B cell (primary cell): ENCODE measurements around the gene CIP2A. TPM values are rescaled to one million over a fixed set of nuclear protein-coding genes. Genes with fewer than 3 reads are reported as not detected.

Source experiments
- ATAC-seq: fragments of 200-7000 bp; cut with Tn5 transposase; one replicate; pipeline ENCODE4 v1.10.0; 2021; ENCODE audit warnings: low read depth, mild to moderate bottlenecking, moderate number of reproducible peaks, moderate library complexity
- CTCF ChIA-PET: fragments of 350-600 bp; sonication (Branson Sonifier 250); formaldehyde crosslinking; loops from one replicate; lab custom pipeline; 2021; ENCODE audit warnings: antibody characterized with exemption, inconsistent platforms; lab: Charles Lee
- POLR2A ChIA-PET: fragments of 350-600 bp; sonication (Branson Sonifier 250); formaldehyde crosslinking; loops from one replicate; lab custom pipeline; 2021; ENCODE audit warnings: antibody characterized with exemption; lab: Charles Lee
- DNase-seq: peaks from one replicate; pipeline ENCODE4 v3.0.0; 2013
- H2AFZ ChIP-seq: 2 replicates; pipeline ENCODE4 v1.6.1; 2012; ENCODE audit warnings: mild to moderate bottlenecking, low read depth, low read length; ENCODE audit not compliant: insufficient read depth, poor library complexity, severe bottlenecking
- H3K27ac ChIP-seq, 2 donors: 1 replicate in 1 of 2; 2 replicates in 1 of 2; pipeline ENCODE4 v1.5.1; 2012 to 2013; ENCODE audit warnings: low read length in 2 of 2, mild to moderate bottlenecking in 2 of 2, moderate library complexity in 1 of 2
- H3K27me3 ChIP-seq, 4 experiments: fragments of 200-600 bp in 1 of 4; sonication (generic) in 1 of 4; replicated peaks in 1 of 4; 1 replicate in 2 of 4; 2 replicates in 2 of 4; pipeline versions ENCODE4 v1.6.1 to v1.7.0; 2013 to 2016; ENCODE audit warnings: low read length in 3 of 4, mild to moderate bottlenecking in 2 of 4, mixed read lengths in 1 of 4, moderate library complexity in 1 of 4; ENCODE audit not compliant: insufficient read depth in 4 of 4, control insufficient read depth in 3 of 4; ENCODE audit errors: control extremely low read depth in 1 of 4
- H3K36me3 ChIP-seq, 2 experiments: replicated peaks in 1 of 2; 1 replicate in 1 of 2; 2 replicates in 1 of 2; pipeline versions ENCODE4 v1.6.1 to v1.7.1; 2013; ENCODE audit warnings: low read length in 1 of 2; ENCODE audit not compliant: insufficient read depth in 2 of 2, control insufficient read depth in 1 of 2; ENCODE audit errors: control extremely low read depth in 1 of 2, extremely low read depth in 1 of 2
- H3K4me1 ChIP-seq, 2 donors: fragments of 200-600 bp in 1 of 2; sonication (generic) in 1 of 2; 1 replicate in 1 of 2; 2 replicates in 1 of 2; pipeline versions ENCODE4 v1.5.1 to v1.6.1; 2013 to 2017; ENCODE audit warnings: low read length in 2 of 2; ENCODE audit not compliant: control insufficient read depth in 2 of 2, insufficient read depth in 2 of 2
- H3K4me2 ChIP-seq: replicated peaks from 2 replicates; pipeline ENCODE3; 2012; ENCODE audit warnings: mild to moderate bottlenecking, low read depth, low read length; ENCODE audit not compliant: poor library complexity, severe bottlenecking
- H3K4me3 ChIP-seq, 5 experiments: fragments of 200-600 bp in 1 of 5; sonication (generic) in 1 of 5; 1 replicate in 3 of 5; 2 replicates in 2 of 5; pipeline versions ENCODE4 v1.5.1 to v1.7.0; 2011 to 2016; ENCODE audit warnings: low read length in 4 of 5, mild to moderate bottlenecking in 4 of 5, low read depth in 2 of 5, control low read depth in 1 of 5, moderate library complexity in 1 of 5; ENCODE audit not compliant: insufficient read depth in 1 of 5; ENCODE audit errors: control extremely low read depth in 1 of 5, extremely low read depth in 1 of 5
- H3K79me2 ChIP-seq: fragments of 200-600 bp; sonication (generic); one replicate; pipeline ENCODE4 v1.6.0; 2016; ENCODE audit warnings: low read length; ENCODE audit not compliant: control insufficient read depth, insufficient read depth
- H3K9ac ChIP-seq: fragments of 200-600 bp; sonication (generic); 2 replicates; pipeline ENCODE4 v1.6.1; 2017; ENCODE audit warnings: mild to moderate bottlenecking, low read length, moderate library complexity
- H3K9me3 ChIP-seq, 3 donors: one replicate each; pipeline versions ENCODE4 v1.6.1 to v1.7.1; 2013; ENCODE audit warnings: low read length in 2 of 3; ENCODE audit not compliant: control insufficient read depth in 2 of 3, insufficient read depth in 1 of 3; ENCODE audit errors: control extremely low read depth in 1 of 3
- H4K20me1 ChIP-seq: 2 replicates; pipeline ENCODE4 v1.6.0; 2012; ENCODE audit warnings: mild to moderate bottlenecking, low read length; ENCODE audit not compliant: insufficient read depth, control insufficient read depth, poor library complexity, severe bottlenecking
- H3K27ac Mint-ChIP-seq: one replicate; pipeline ENCODE4 v1.8.0; 2021; ENCODE audit warnings: mixed read lengths
- H3K27me3 Mint-ChIP-seq: one replicate; pipeline ENCODE4 v1.8.0; 2021; ENCODE audit warnings: mixed read lengths
- H3K4me1 Mint-ChIP-seq: one replicate; pipeline ENCODE4 v1.8.0; 2021; ENCODE audit warnings: mixed read lengths
- H3K4me3 Mint-ChIP-seq: one replicate; pipeline ENCODE4 v1.8.0; 2021; ENCODE audit warnings: mixed read lengths
- H3K9me3 Mint-ChIP-seq: one replicate; pipeline ENCODE4 v1.8.0; 2022; ENCODE audit warnings: mixed read lengths; ENCODE audit not compliant: insufficient read depth
- CTCF ChIP-seq: fragments of 200-600 bp; IDR thresholded peaks from one replicate; pipeline ENCODE4 v1.8.0; 2022; ENCODE audit warnings: antibody characterized with exemption, mild to moderate bottlenecking
- EZH2 ChIP-seq: IDR thresholded peaks from 2 replicates; pipeline ENCODE4 v1.6.1; 2012; ENCODE audit warnings: borderline replicate concordance, low read depth, mild to moderate bottlenecking, moderate library complexity, low read length; ENCODE audit not compliant: insufficient read depth, poor library complexity, severe bottlenecking
- WGBS: methylation state at CpG from one replicate; pipeline ENCODE4 v1.1.5; 2013; ENCODE audit warnings: missing lambda C conversion rate; ENCODE audit not compliant: insufficient coverage; 5-methylcytosine and 5-hydroxymethylcytosine counted together
- intact Hi-C: fragments of 100-400 bp; cut with micrococcal nuclease; formaldehyde crosslinking; loops from one replicate; pipeline ENCODE4 v1.10.0; 2022
- polyA plus RNA-seq: library from polyadenylated mRNA; depleted of rRNA; stranded (reverse); fragments of >200 nt; gene quantifications from 2 replicates; pipeline ENCODE4 v1.2.3, GENCODE V29; 2012
- total RNA-seq, 2 donors: library from RNA; stranded (reverse); fragments of 120-200 nt in 1 of 2; gene quantifications; 1 replicate in 1 of 2; 2 replicates in 1 of 2; pipeline versions ENCODE4 v1.2.3 to v1.2.4, GENCODE V29; 2013 to 2022

The CIP2A gene
- total and polyA plus RNA-seq, 2 donors (not counting 1 experiment from before 2014, with no cell fraction given): 2.3 to 11.0 TPM

DNA sequence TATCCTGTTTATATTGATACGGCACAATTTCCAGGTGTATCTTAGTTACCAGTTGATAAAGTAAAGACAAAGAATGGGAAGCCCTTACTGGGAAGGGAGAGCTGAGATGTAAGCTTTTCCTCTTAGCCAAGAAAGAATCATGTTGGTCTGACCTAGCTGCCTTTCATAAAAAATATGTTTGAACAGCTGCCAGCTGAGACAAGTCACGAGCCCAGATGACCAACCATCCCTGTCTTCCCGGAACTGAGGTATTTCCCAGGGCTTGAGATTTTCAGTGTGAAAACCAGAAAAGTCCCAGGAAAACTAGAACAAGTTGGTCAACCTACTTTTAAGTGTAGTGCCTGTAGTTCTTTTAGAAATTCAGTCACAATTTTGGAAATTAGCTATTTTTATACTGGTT is 75.3 kb downstream of the CIP2A start:
- H3K9me3 ChIP-seq: no peaks in the 10 kb centered on the region
- Mint-ChIP-seq H3K4me1 (no peaks in the 10 kb centered on the region), H3K4me3 (no peak overlapping the region), H3K9me3 (no peaks in the 10 kb centered on the region), H3K27me3 (peaks cover 15% of the 10 kb centered on the region), H3K27ac (no peak overlapping the region)
- TF ChIP-seq EZH2 (no peak), CTCF (no peak)
- H3K4me2 ChIP-seq: no peak overlapping the region
- no peaks in the 10 kb centered on the region for H3K27me3 ChIP-seq
- H3K79me2 ChIP-seq: no peaks in the 10 kb centered on the region
- intact Hi-C loops: no loop called here
- no peak overlapping the region for H3K4me3 ChIP-seq
- H3K4me1 ChIP-seq: no peaks in the 10 kb centered on the region
- H2AFZ ChIP-seq: no peak overlapping the region
- CTCF ChIA-PET: no interaction called here
- ATAC-seq (no peak), DNase-seq (no peak)
- H4K20me1 ChIP-seq: no peaks in the 10 kb centered on the region
- H3K9ac ChIP-seq: no peak overlapping the region
- POLR2A ChIA-PET: no interaction called here
- WGBS: 93% methylated on average over 3 of the region's 3 CpGs
- H3K36me3 ChIP-seq: no peaks in the 10 kb centered on the region
- no peak overlapping the region for H3K27ac ChIP-seq

- Histone ChIP-seq H3K79me2 (no peaks in the 10 kb centered on the region), H3K4me3 (no peak overlapping the region), H2AFZ (no peak overlapping the region), H4K20me1 (no peaks in the 10 kb centered on the region), H3K27me3 (no peaks in the 10 kb centered on the region), H3K4me2 (no peak overlapping the region), H3K9me3 (no peaks in the 10 kb centered on the region), H3K36me3 (no peaks in the 10 kb centered on the region), H3K4me1 (no peaks in the 10 kb centered on the region), H3K9ac (no peak overlapping the region), H3K27ac (no peak overlapping the region)
- intact Hi-C loops: no loop called here
- Mint-ChIP-seq H3K9me3 (no peaks in the 10 kb centered on the region), H3K27ac (no peak overlapping the region), H3K4me3 (no peak overlapping the region), H3K4me1 (no peaks in the 10 kb centered on the region), H3K27me3 (peaks cover 9% of the 10 kb centered on the region)
- WGBS: 100% methylated on average over 1 of the region's 2 CpGs
- no peak for TF ChIP-seq CTCF
- ChIA-PET CTCF (interaction anchor here (1.0 to 1.1 kb wide), 3 partner anchors 22 to 40 kb away, joined by 3 read pairs; no protein-coding TSS in a partner anchor), POLR2A (no interaction called here)
- DNase-seq (no peak), ATAC-seq (no peak)
These were observed 76.6 kb downstream of the CIP2A start for GRCh38 chr3:108512671-108513070.
